ENCODE measurements around the gene LRRC4. TPM values are rescaled to one million over a fixed set of nuclear protein-coding genes. Genes with fewer than 3 reads are reported as not detected.

LRRC4 gene
- total RNA-seq, 2 donors from 2014 or later, result 1.5 TPM

GRCh38 chr7:128066395-128066794 is 35.2 kb upstream of the LRRC4 start:
- Mint-ChIP-seq H3K27me3 (ENCODE audit: insufficient read depth) (no peaks in the 10 kb centered on the region), H3K4me1 (no peaks in the 10 kb centered on the region), H3K4me3 (no peak overlapping the region), H3K9me3 (no peaks in the 10 kb centered on the region), H3K36me3 (ENCODE audit: low read depth) (peaks cover 4% of the 10 kb centered on the region), H3K27ac (no peak overlapping the region)
- peaks cover 30% of the 10 kb centered on the region for H3K36me3 ChIP-seq (ENCODE audit: control insufficient read depth, insufficient read depth, low read length)
- no peak overlapping the region for H3K9ac ChIP-seq (ENCODE audit: extremely low read depth, low read length, poor library complexity, severe bottlenecking)
- 95 to 96% methylated on average over 8 to 10 of the region's 10 CpGs for WGBS, 2 experiments (ENCODE audit: insufficient coverage in 1 of 2, insufficient read length in 1 of 2)
- no peaks in the 10 kb centered on the region for H3K4me1 ChIP-seq (ENCODE audit: control insufficient read depth, insufficient read depth, low read length)
- H3K27me3 ChIP-seq (ENCODE audit: control insufficient read depth, insufficient read depth, low read length, poor library complexity, severe bottlenecking), result no peaks in the 10 kb centered on the region
- no peak overlapping the region for H3K27ac ChIP-seq (ENCODE audit: low read depth, low read length)
- DNase-seq, result no peak
- no peak for TF ChIP-seq CTCF (conservative IDR thresholded peaks at IDR 0.05)
- H3K4me3 ChIP-seq (ENCODE audit: low read length), result no peak overlapping the region
- no peaks in the 10 kb centered on the region for H3K9me3 ChIP-seq (ENCODE audit: control insufficient read depth, low read length)

GRCh38 chr7:128065872-128066271 is 34.6 kb upstream of the LRRC4 start:
- Histone ChIP-seq H3K4me1 (ENCODE audit: control insufficient read depth, insufficient read depth, low read length) (no peaks in the 10 kb centered on the region), H3K9ac (ENCODE audit: extremely low read depth, low read length, poor library complexity, severe bottlenecking) (no peak overlapping the region), H3K4me3 (ENCODE audit: low read length) (no peak overlapping the region), H3K9me3 (ENCODE audit: control insufficient read depth, low read length) (no peaks in the 10 kb centered on the region), H3K36me3 (ENCODE audit: control insufficient read depth, insufficient read depth, low read length) (peaks cover 25% of the 10 kb centered on the region), H3K27me3 (ENCODE audit: control insufficient read depth, insufficient read depth, low read length, poor library complexity, severe bottlenecking) (no peaks in the 10 kb centered on the region), H3K27ac (ENCODE audit: low read depth, low read length) (no peak overlapping the region)
- Mint-ChIP-seq H3K4me1 (no peaks in the 10 kb centered on the region), H3K27me3 (ENCODE audit: insufficient read depth) (no peaks in the 10 kb centered on the region), H3K36me3 (ENCODE audit: low read depth) (peaks cover 2% of the 10 kb centered on the region), H3K9me3 (no peaks in the 10 kb centered on the region), H3K4me3 (no peak overlapping the region), H3K27ac (no peak overlapping the region)
- WGBS, 2 experiments (ENCODE audit: insufficient coverage in 1 of 2, insufficient read length in 1 of 2), result 91 to 94% methylated on average over 3 to 7 of the region's 7 CpGs
- no peak for TF ChIP-seq CTCF (conservative IDR thresholded peaks at IDR 0.05)
- DNase-seq, result no peak

- no peaks in the 10 kb centered on the region for H3K9me3 Mint-ChIP-seq
- no peaks in the 10 kb centered on the region for H3K4me1 Mint-ChIP-seq
- no peaks in the 10 kb centered on the region for H3K27me3 Mint-ChIP-seq (ENCODE audit: insufficient read depth)
- no peaks in the 10 kb centered on the region for H3K27me3 ChIP-seq (ENCODE audit: control insufficient read depth, insufficient read depth, low read length, poor library complexity, severe bottlenecking)
- peaks cover 25% of the 10 kb centered on the region for H3K36me3 ChIP-seq (ENCODE audit: control insufficient read depth, insufficient read depth, low read length)
- no peak for DNase-seq
- no peak overlapping the region for H3K27ac Mint-ChIP-seq
- TF ChIP-seq CTCF (conservative IDR thresholded peaks at IDR 0.05), result no peak
- H3K9me3 ChIP-seq (ENCODE audit: control insufficient read depth, low read length), result no peaks in the 10 kb centered on the region
- no peak overlapping the region for H3K27ac ChIP-seq (ENCODE audit: low read depth, low read length)
- no peak overlapping the region for H3K4me3 Mint-ChIP-seq
- no peak overlapping the region for H3K4me3 ChIP-seq (ENCODE audit: low read length)
- WGBS, 2 experiments (ENCODE audit: insufficient coverage in 1 of 2, insufficient read length in 1 of 2), result 91 to 100% methylated on average over 3 to 8 of the region's 8 CpGs
- H3K9ac ChIP-seq (ENCODE audit: extremely low read depth, low read length, poor library complexity, severe bottlenecking), result no peak overlapping the region
- no peaks in the 10 kb centered on the region for H3K4me1 ChIP-seq (ENCODE audit: control insufficient read depth, insufficient read depth, low read length)
- H3K36me3 Mint-ChIP-seq (ENCODE audit: low read depth), result peaks cover 2% of the 10 kb centered on the region
Measured at GRCh38 chr7:128063088-128063487, 31.9 kb upstream of the LRRC4 start.
